Keratinocyte (primary cell): ENCODE measurements around the gene HEMGN. TPM values are rescaled to one million over a fixed set of nuclear protein-coding genes. Genes with fewer than 3 reads are reported as not detected.

Experiments
- DNase-seq: peaks from one replicate; pipeline ENCODE4 v3.0.0-alpha.2; 2011; ENCODE audit warnings: low read depth, missing footprints, low spot score
- FAIRE-seq: peaks from 2 replicates; lab custom pipeline; 2011; peaks lifted over from hg19 to GRCh38; lab: Jason Lieb, UNC
- H2AFZ ChIP-seq: 2 replicates; pipeline ENCODE4 v1.6.0; 2012; ENCODE audit warnings: low read length, control low read depth, inconsistent platforms; ENCODE audit not compliant: control insufficient read depth
- H3K27ac ChIP-seq: 2 replicates; pipeline ENCODE4 v1.5.1; 2011; ENCODE audit warnings: low read length; ENCODE audit not compliant: control insufficient read depth, insufficient read depth
- H3K27me3 ChIP-seq: 3 replicates; pipeline ENCODE4 v1.6.0; 2011; ENCODE audit warnings: low read length; ENCODE audit not compliant: control insufficient read depth, insufficient read depth; ENCODE audit errors: extremely low read depth
- H3K36me3 ChIP-seq, 2 experiments: 2 replicates in 1 of 2; 3 replicates in 1 of 2; pipeline ENCODE4 v1.5.1; 2011; ENCODE audit warnings: low read length in 2 of 2, mild to moderate bottlenecking in 1 of 2; ENCODE audit not compliant: control insufficient read depth in 2 of 2, insufficient read depth in 2 of 2; ENCODE audit errors: extremely low read depth in 1 of 2
- H3K4me1 ChIP-seq: 3 replicates; pipeline ENCODE4 v1.5.1; 2011; ENCODE audit warnings: low read length; ENCODE audit not compliant: control insufficient read depth, insufficient read depth; ENCODE audit errors: extremely low read depth
- H3K4me2 ChIP-seq: 3 replicates; pipeline ENCODE4 v1.6.0; 2011; ENCODE audit warnings: low read depth, low read length; ENCODE audit not compliant: control insufficient read depth, insufficient read depth; ENCODE audit errors: extremely low read depth
- H3K4me3 ChIP-seq, 3 experiments: fragments of 200-600 bp in 1 of 3; sonication (generic) in 1 of 3; 2 replicates in 2 of 3; 3 replicates in 1 of 3; pipeline ENCODE4 v1.5.1; 2011 to 2016; ENCODE audit warnings: low read length in 3 of 3, mild to moderate bottlenecking in 3 of 3, control low read depth in 2 of 3, inconsistent platforms in 1 of 3, low read depth in 1 of 3, mixed read lengths in 1 of 3, mixed run types in 1 of 3, moderate library complexity in 1 of 3; ENCODE audit not compliant: control insufficient read depth in 2 of 3, insufficient read depth in 2 of 3; ENCODE audit errors: extremely low read depth in 1 of 3
- H3K79me2 ChIP-seq: 2 replicates; pipeline ENCODE4 v1.6.0; 2012; ENCODE audit warnings: low read length; ENCODE audit not compliant: control insufficient read depth, insufficient read depth
- H3K9ac ChIP-seq: 3 replicates; pipeline ENCODE4 v1.6.0; 2011; ENCODE audit warnings: low read length; ENCODE audit not compliant: control insufficient read depth, insufficient read depth; ENCODE audit errors: extremely low read depth
- H3K9me1 ChIP-seq: 3 replicates; pipeline ENCODE4 v1.6.0; 2011; ENCODE audit warnings: low read length; ENCODE audit not compliant: control insufficient read depth, insufficient read depth; ENCODE audit errors: extremely low read depth
- H3K9me3 ChIP-seq: 2 replicates; pipeline ENCODE4 v1.5.1; 2012; ENCODE audit warnings: low read depth, low read length; ENCODE audit not compliant: control insufficient read depth
- H4K20me1 ChIP-seq: 3 replicates; pipeline ENCODE4 v1.6.0; 2011; ENCODE audit warnings: low read length; ENCODE audit not compliant: control insufficient read depth, insufficient read depth; ENCODE audit errors: extremely low read depth
- CTCF ChIP-seq, 3 experiments: IDR thresholded peaks in 1 of 3; conservative IDR thresholded peaks in 1 of 3; optimal IDR thresholded peaks in 1 of 3; 2 replicates in 2 of 3; 3 replicates in 1 of 3; pipeline versions ENCODE3 to v1.5.1; 2011; ENCODE audit warnings: low read length in 3 of 3, mild to moderate bottlenecking in 3 of 3, moderate library complexity in 2 of 3, control low read depth in 1 of 3, inconsistent platforms in 1 of 3; ENCODE audit not compliant: insufficient read depth in 2 of 3; ENCODE audit errors: extremely low read depth in 1 of 3
- EZH2 ChIP-seq: IDR thresholded peaks from one replicate; pipeline ENCODE4 v1.6.1; 2012; ENCODE audit warnings: inconsistent platforms, mild to moderate bottlenecking, low read length, moderate library complexity
- dilution Hi-C: fragments of 300-500 bp; cut with MboI; formaldehyde crosslinking; loops from one replicate; pipeline ENCODE4 v1.7.0; 2020; ENCODE audit warnings: low sequenced_read_pairs; ENCODE audit not compliant: extremely low pct_ligation_motif_present
- polyA plus RNA-seq, 5 experiments: library from polyadenylated mRNA; depleted of rRNA in 3 of 5; stranded (reverse) in 3 of 5; stranded (forward) in 1 of 5; unstranded in 1 of 5; fragments of >200 nt; gene quantifications; 1 replicate in 1 of 5; 2 replicates in 3 of 5; 3 replicates in 1 of 5; pipeline versions ENCODE4 v1.2.1 to v1.2.3, GENCODE V29; 2011 to 2012; ENCODE audit warnings: missing spikeins in 2 of 5, low read depth in 1 of 5, low replicate concordance in 1 of 5

HEMGN gene
- polyA plus RNA-seq, 1 donor (not counting 4 experiments of a cell fraction or from before 2014, with no cell fraction given), result not detected

- TF ChIP-seq EZH2 (no peak), CTCF (optimal IDR thresholded peaks at IDR 0.05 in 1 of 3, IDR thresholded peaks at IDR 0.05 in 1 of 3, conservative IDR thresholded peaks at IDR 0.05 in 1 of 3; ENCODE audit: extremely low read depth in 1 of 3, insufficient read depth in 2 of 3, low read length in 3 of 3) (no peak)
- FAIRE-seq (no peak), DNase-seq (no peak)
- peaks cover 25% of the 10 kb centered on the region for H3K4me1 ChIP-seq
- H2AFZ ChIP-seq, result no peak overlapping the region
- no peak overlapping the region for H3K9ac ChIP-seq
- H3K36me3 ChIP-seq, result peaks cover 5 to 6% of the 10 kb centered on the region in 2 experiments
- H3K9me1 ChIP-seq, result no peaks in the 10 kb centered on the region
- no peaks in the 10 kb centered on the region for H3K27me3 ChIP-seq
- H4K20me1 ChIP-seq, result no peaks in the 10 kb centered on the region
- H3K27ac ChIP-seq, result no peak overlapping the region
- no peaks in the 10 kb centered on the region for H3K79me2 ChIP-seq
- dilution Hi-C loops, result no loop called here
- H3K9me3 ChIP-seq, result no peaks in the 10 kb centered on the region
- no peak overlapping the region for H3K4me3 ChIP-seq
- no peak overlapping the region for H3K4me2 ChIP-seq
Measured at GRCh38 chr9:97908705-97909104, 29.3 kb downstream of the HEMGN start.

GRCh38 chr9:97907632-97908031, 30.3 kb downstream of the HEMGN start:
- Histone ChIP-seq H2AFZ (no peak overlapping the region), H3K9me1 (no peaks in the 10 kb centered on the region), H3K79me2 (no peaks in the 10 kb centered on the region), H3K9ac (no peak overlapping the region), H3K27me3 (no peaks in the 10 kb centered on the region), H3K4me2 (no peak overlapping the region), H4K20me1 (no peaks in the 10 kb centered on the region), H3K36me3 (peaks cover 5 to 6% of the 10 kb centered on the region in 2 experiments), H3K27ac (no peak overlapping the region), H3K4me1 (peaks cover 34% of the 10 kb centered on the region), H3K4me3 (no peak overlapping the region), H3K9me3 (no peaks in the 10 kb centered on the region)
- DNase-seq (no peak), FAIRE-seq (no peak)
- no peak for TF ChIP-seq CTCF (optimal IDR thresholded peaks at IDR 0.05 in 1 of 3, IDR thresholded peaks at IDR 0.05 in 1 of 3, conservative IDR thresholded peaks at IDR 0.05 in 1 of 3; ENCODE audit: extremely low read depth in 1 of 3, insufficient read depth in 2 of 3, low read length in 3 of 3)
- TF ChIP-seq EZH2, result no peak
- dilution Hi-C loops, result no loop called here
